PFSK-1 (cell line): ENCODE results near the gene CLMN.

Experiments
- FOXP2 ChIP-seq: optimal IDR thresholded peaks from 2 replicates; pipeline ENCODE3; 2011; ENCODE audit warnings: borderline replicate concordance, control low read depth, inconsistent platforms; ENCODE audit not compliant: insufficient read depth; ENCODE audit errors: extremely low read length, extremely low read depth
- POLR2AphosphoS5 ChIP-seq: IDR thresholded peaks from 2 replicates; pipeline ENCODE4 v1.6.1; 2012; ENCODE audit warnings: low read depth, mild to moderate bottlenecking, control low read depth, low read length, moderate library complexity
- REST ChIP-seq, 2 experiments: IDR thresholded peaks; 2 replicates each; pipeline versions ENCODE4 v1.6.1 to v1.8.0; 2011 to 2012; ENCODE audit warnings: low read depth in 2 of 2, low read length in 2 of 2, control low read depth in 1 of 2, inconsistent platforms in 1 of 2, mild to moderate bottlenecking in 1 of 2, moderate library complexity in 1 of 2; ENCODE audit not compliant: insufficient read depth in 1 of 2
- SIN3A ChIP-seq: IDR thresholded peaks from 2 replicates; pipeline ENCODE4 v1.6.1; 2012; ENCODE audit warnings: mild to moderate bottlenecking, low read length, moderate library complexity, borderline replicate concordance; ENCODE audit not compliant: insufficient read depth
- TAF1 ChIP-seq: IDR thresholded peaks from 2 replicates; pipeline ENCODE4 v1.6.1; 2012; ENCODE audit warnings: low read length, control low read depth, borderline replicate concordance; ENCODE audit not compliant: insufficient read depth

GRCh38 chr14:95208598-95208997 lies 111.1 kb downstream of the CLMN start:
- TF ChIP-seq SIN3A (no peak), POLR2AphosphoS5 (no peak), TAF1 (no peak), REST (IDR thresholded peaks at IDR 0.05; ENCODE audit: insufficient read depth in 1 of 2, low read depth in 2 of 2, low read length in 2 of 2) (no peak), FOXP2 (no peak)
